CD4-positive, alpha-beta T cell treated with Interleukin-17A for 1 hour (primary cell): ENCODE measurements around the gene PPP2R5C.

ENCODE experiments used
- DNase-seq: peaks from one replicate; pipeline ENCODE4 v3.0.0-alpha.2; 2020

PPP2R5C gene

GRCh38 chr14:101873076-101873825 lies 111.7 kb downstream of the PPP2R5C start:
- DNase-seq: no peak

- no peak for DNase-seq
Measured at GRCh38 chr14:101873991-101874390, 112.5 kb downstream of the PPP2R5C start.

DNA sequence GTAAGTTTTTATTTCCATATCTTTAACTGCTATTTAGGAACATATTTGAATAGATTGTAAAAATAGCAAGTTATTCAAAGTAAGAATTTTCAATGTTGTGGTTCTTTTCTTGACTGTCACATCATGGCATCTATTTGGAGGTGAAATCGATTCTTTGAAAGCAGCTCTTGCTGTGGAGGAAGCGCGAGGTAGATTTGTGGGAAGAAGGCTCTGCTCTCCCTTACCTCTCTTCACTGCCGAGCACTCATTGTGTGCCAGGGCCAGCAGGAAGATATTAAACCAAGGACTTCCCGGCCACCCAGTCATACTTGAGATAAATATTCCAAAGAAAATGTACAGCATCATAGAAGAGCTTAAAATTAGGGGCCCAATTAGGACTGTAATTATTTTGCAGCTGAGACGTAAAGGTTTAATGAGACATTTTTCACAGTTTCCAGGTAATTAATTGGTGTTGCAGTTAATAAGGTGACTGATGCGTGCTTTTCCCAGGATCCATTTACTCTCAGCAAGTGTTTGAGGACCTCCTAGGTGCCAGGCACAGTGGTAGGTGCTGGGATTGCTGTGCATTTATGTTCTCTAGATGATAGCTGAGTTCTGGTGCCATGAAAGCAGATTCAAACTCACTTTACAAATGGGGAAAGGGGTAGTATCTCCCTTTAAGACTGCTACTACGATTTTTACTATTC lies 113.7 kb downstream of the PPP2R5C start:
- DNase-seq: no peak

GRCh38 chr14:101875727-101876554 lies 114.4 kb downstream of the PPP2R5C start:
- DNase-seq: peak; percentile 25

GRCh38 chr14:101876555-101876938 lies 115.0 kb downstream of the PPP2R5C start:
- DNase-seq: peak; percentile 81

GRCh38 chr14:101877766-101878165 lies 116.3 kb downstream of the PPP2R5C start:
- DNase-seq: no peak

DNA sequence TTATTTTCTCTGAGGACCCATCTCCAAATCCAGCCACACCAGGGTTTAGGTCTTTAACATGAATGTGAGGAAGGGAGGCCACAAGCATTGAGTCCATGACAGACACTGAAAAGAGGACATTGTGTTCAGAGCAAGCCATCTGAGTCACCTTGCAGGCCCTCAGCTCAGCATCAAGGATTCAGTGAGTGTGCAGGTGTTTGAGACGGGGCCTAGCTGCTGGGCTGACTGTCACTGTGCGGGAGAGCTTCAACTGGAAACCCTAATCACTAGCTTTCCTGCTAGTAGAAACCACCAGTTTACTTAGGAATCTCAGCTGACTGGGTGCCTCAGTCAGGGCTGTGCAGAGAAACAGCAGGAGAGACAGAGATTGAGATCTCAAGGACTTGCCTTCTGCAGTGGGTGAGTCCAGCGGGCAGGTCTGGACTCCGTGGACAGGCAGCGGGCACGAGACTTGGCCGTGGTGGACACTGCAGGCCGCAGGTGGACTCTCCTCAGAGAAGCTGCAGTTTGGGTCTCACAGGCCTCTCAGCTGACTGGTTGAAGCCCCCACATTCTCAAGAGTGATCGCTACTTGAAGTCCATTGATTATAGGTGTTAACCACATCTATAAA lies 116.8 kb downstream of the PPP2R5C start:
- no peak for DNase-seq

DNA sequence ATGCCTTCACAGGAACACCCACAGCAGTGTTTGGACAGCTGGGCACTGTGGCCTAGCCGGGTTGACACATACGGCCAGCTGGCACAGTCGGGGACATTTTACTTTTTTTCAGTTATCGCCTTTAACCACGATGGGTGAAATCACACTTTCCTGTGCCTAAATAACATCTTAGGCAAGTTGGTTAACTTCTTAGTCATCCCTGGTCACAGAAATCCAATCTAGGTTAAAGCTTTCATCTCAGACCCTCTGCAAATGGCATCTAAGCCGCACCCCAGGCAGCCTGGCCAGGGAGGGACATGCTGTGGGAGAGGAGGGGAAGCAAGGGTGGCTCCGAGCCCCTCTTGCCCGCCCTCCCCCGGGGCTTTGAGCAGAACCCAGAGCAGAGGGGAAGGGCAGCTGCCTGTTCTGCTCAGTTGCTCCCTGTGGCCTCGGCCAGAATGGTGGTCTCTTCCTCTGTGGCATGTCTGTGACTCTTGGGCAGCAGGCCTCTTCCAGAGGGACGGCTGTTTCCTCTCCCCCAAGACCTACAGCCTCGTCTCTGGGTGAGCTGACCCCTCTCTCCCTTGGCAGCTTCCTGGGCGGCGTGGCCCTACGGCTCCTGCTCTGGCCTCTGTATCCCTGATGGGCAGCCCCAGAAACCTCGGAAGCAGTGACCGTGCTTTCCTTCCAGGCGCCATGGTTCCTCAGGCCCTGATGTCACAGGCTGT lies 117.5 kb downstream of the PPP2R5C start:
- DNase-seq: peak; percentile 32

DNA sequence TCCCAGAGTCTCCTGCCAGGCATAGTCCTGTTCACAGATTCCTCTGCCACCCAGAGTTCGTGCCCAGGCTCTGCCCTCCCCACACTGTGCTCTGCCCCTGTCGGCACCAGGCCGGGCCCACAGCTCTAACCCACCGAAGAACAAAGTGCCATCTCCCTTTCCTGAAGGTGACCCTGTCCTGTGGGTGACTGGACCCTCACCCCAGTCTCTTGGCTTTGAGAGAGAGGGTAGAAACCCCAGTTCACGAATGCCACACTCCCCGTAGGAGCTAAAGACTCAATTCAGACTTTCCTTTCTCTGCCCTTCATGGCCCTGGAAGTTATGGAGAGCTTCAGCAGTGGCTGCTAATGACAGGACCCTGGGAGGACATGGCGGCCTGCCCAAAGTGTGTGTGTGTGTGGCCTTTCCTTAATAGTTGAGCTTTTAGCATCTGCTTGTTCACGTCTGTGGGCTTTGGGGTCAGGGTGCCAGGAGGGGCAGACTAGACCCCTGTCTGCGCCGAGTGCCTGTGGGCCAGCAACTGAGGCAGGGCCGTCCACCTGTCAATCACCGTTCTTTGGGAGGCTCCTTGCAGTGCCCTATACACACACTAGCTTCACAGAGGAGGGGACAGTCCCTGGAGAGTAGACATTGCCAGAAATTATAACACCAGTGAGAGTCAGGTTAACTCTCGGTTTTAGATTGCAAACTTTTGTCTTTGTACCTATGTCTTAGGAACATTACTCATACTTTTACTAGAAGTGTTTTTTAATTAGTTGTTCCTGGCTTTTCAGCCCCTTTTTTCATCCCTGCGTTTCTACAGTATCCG lies 118.2 kb downstream of the PPP2R5C start:
- DNase-seq: no peak

DNA sequence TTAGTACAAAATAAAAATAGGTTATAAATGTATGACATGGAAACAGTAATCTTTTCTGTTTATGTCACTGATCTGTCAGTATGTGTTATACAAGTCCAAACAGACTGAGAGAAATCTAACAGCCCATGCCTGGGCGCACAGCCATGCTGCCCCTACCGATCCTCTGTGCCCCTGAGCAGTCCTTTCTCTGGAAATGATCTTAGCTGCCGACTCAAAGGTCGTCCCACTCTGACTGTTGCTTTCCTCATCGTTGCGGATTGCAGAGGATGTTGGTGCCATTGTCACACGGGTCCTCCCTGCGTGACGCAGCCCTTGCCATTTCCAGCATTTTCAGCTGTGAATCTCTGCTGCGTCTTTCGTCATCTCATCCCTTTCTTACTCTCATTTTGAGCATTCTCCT lies 119.9 kb downstream of the PPP2R5C start:
- no peak for DNase-seq

DNA sequence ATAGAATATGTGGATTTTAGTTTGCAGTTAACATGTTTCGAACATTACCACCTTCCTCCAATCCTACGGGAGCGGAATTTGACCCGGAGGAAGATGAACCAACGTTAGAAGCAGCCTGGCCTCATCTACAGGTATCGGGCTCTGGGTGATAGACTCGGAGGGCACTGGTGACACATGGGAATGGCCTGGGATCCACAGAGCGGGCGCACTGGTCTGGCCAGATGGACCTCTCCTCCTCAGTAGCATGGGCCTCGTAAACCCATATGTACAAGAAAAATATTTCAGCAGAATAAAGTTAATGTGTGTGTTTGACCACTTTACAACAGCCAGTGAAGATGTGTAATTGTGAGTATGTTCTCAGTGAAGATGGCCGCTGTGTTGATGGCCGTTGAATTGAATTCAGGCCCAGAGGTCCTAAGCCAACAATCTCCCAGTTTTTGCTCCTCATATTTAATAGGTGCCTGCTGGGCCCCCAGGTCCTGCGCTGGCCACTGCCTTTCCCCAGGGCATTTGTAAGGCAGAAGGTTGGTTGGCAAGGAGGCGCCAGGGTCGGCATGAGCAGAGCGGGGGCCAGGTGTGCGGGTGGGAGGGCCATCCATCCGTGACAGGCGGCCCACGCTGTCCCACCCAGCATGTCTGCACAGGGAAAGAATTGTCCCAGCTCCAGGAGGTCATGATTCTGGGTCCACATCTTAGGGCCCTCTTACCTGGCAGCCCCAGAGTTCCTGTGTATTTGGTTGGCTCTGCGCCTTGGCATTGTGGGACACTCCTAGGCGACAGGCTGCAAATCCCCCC lies 120.8 kb downstream of the PPP2R5C start:
- DNase-seq: no peak

GRCh38 chr14:101884089-101884933 lies 122.8 kb downstream of the PPP2R5C start:
- DNase-seq: no peak

DNA sequence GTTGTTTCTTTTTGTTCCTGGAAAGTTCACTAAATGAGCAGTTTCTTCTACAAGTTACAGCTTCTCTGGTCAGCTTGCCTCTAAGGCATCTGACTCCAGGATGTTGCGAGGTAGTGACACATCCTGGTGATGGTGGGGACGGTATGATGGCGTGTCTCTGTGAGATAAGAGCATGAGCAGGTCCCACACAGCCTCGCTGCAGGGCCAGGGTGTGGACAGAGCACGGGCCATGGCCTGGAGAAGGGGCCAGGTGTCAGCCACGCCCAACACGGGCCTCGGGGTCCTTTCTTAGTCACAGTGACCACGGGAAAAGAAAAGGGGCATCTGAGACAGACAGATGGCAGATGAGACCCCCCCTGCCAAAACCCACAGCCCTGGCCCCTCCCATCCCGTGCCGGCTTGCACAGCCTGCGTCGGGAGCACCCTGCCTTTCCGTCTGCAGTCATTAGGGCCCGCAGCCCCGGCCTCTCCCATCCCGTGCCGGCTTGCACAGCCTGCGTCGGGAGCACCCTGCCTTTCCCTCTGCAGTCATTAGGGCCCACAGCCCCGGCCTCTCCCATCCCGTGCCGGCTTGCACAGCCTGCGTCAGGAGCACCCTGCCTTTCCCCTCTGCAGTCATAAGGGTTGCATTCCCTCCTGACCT lies 123.5 kb downstream of the PPP2R5C start:
- DNase-seq: no peak

DNA sequence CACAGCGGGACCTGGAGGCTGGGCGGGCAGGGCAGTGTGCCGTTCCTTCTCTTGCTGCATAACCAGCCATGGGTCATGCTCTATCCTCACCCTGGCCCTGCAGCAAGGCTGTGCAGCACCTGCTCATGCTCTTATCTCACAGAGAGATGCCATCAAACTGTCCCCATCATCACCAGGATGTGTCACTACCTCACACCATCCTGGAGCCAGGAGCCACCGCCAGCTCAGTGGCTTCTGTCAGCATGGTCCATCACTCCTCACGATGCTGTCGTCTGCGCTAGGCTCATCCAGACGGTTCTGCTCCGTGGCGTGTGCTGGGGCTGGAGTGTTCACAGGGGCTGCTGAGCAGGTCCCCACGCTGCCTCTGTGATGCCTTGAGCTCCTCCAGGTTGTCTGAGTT lies 125.7 kb downstream of the PPP2R5C start:
- DNase-seq: no peak

DNA sequence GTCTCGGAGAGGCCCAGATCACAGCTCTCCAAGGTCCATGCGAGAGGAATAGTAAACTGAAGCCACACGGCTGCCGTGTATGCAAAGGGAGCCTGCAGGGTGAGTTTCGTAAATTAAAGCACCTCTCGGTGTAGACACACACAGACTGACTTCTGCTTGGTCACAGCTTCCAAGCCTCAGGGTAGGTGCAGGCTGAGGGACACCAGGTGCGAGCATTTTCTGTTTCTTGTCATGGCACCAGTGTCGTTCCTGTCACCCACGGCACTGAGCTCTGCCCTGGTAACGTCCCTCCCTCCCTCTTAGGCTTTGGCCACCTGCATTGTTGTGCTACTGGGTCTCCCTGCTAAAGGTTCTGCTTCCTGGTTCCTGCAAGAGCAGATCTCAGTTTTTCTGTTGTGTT lies 126.7 kb downstream of the PPP2R5C start:
- no peak for DNase-seq

GRCh38 chr14:101889366-101889765 lies 127.9 kb downstream of the PPP2R5C start:
- no peak for DNase-seq

- DNase-seq: peak; percentile 16
Measured at GRCh38 chr14:101889898-101890297, 128.4 kb downstream of the PPP2R5C start.

GRCh38 chr14:101891471-101891870 lies 130.0 kb downstream of the PPP2R5C start:
- no peak for DNase-seq

GRCh38 chr14:101893759-101894158 lies 132.2 kb downstream of the PPP2R5C start:
- DNase-seq: no peak
